ENCODE results near the gene RRAS.

DNA sequence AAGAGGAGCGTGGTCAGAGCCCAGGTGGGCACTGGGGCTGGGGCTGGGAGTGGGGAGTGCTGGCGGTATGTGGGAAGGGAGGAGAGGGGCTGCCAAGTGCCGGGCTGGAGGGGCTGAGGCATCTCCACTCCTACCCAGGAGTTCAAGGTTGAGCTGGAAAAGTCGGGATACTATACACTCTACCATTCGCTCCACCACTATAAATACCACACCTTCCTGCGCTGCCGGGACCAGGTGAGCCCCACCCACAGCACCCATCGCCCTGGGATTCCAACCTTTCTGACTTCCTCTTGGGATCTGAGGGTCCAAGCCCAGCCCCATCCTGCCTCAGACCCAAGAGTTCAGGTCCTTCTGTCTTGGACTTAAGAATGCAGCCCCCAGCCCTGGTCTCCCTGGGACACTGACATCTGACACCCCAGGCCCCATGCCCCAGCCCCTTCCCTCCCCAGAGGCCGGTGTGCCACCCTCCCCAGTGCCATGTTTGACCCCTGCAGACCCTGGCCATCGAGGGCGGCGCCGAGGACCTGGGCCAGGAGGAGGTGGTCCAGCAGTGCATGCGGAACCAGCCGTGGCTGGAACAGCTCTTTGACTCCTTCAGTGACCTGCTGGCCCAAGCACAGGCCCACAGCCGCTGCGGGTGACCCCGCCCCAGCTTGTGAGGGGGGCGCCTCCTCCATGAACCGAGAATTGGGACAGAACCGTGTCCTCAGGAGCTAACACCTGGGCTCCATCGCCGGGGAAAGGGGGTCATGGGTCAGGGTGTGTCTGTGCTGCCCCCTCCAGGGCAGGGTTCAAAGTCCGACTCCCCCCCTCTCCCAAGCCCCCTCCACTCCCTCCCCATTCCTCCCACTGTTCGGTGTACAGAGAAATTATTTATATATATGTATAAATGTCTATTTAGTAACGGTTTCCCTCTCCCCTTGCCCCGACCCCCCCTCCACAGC lies 14.7 kb downstream of the RRAS start:
- TF ChIP-seq, protein P1, sequence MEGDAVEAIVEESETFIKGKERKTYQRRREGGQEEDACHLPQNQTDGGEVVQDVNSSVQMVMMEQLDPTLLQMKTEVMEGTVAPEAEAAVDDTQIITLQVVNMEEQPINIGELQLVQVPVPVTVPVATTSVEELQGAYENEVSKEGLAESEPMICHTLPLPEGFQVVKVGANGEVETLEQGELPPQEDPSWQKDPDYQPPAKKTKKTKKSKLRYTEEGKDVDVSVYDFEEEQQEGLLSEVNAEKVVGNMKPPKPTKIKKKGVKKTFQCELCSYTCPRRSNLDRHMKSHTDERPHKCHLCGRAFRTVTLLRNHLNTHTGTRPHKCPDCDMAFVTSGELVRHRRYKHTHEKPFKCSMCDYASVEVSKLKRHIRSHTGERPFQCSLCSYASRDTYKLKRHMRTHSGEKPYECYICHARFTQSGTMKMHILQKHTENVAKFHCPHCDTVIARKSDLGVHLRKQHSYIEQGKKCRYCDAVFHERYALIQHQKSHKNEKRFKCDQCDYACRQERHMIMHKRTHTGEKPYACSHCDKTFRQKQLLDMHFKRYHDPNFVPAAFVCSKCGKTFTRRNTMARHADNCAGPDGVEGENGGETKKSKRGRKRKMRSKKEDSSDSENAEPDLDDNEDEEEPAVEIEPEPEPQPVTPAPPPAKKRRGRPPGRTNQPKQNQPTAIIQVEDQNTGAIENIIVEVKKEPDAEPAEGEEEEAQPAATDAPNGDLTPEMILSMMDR (IDR thresholded peaks at IDR 0.05) = no peak
- no peak for TF ChIP-seq EP300 (IDR thresholded peaks at IDR 0.05)
- TF ChIP-seq POLR2A (IDR thresholded peaks at IDR 0.05) = no peak
- no peak for TF ChIP-seq POLR2AphosphoS5 (IDR thresholded peaks at IDR 0.05)

All from upper lobe of left lung (tissue), 4 donors.